DOHH2 (cell line): ENCODE results near the gene IL22RA1.

ENCODE experiments used
- H3F3A ChIP-seq: fragments of 200-600 bp; sonication (generic), shearing (Covaris generic); 2 replicates; pipeline ENCODE4 v1.6.0; 2016; ENCODE audit warnings: antibody characterized with exemption, mild to moderate bottlenecking; ENCODE audit not compliant: control insufficient read depth, insufficient read depth
- H3K27ac ChIP-seq: fragments of 200-600 bp; sonication (generic); 2 replicates; pipeline ENCODE4 v1.5.1; 2014; ENCODE audit warnings: low read depth, mild to moderate bottlenecking, low read length, moderate library complexity
- H3K27me3 ChIP-seq: fragments of 200-600 bp; sonication (generic); 2 replicates; pipeline ENCODE4 v1.6.1; 2014; ENCODE audit warnings: mild to moderate bottlenecking, low read length, mixed read lengths; ENCODE audit not compliant: control insufficient read depth
- H3K36me3 ChIP-seq: fragments of 200-600 bp; sonication (generic); 2 replicates; pipeline ENCODE4 v1.6.1; 2014; ENCODE audit warnings: mild to moderate bottlenecking, low read length, moderate library complexity, mixed read lengths; ENCODE audit not compliant: control insufficient read depth
- H3K4me1 ChIP-seq: fragments of 200-600 bp; sonication (generic); 2 replicates; pipeline ENCODE4 v1.6.1; 2014; ENCODE audit warnings: mild to moderate bottlenecking, low read length, mixed read lengths; ENCODE audit not compliant: control insufficient read depth
- H3K4me2 ChIP-seq: fragments of 200-600 bp; sonication (generic); 2 replicates; pipeline ENCODE4 v1.6.0; 2014; ENCODE audit warnings: mild to moderate bottlenecking, low read length, moderate library complexity
- H3K4me3 ChIP-seq: fragments of 200-600 bp; sonication (generic); 2 replicates; pipeline ENCODE4 v1.5.1; 2014; ENCODE audit warnings: mild to moderate bottlenecking, low read length, mixed read lengths
- H3K79me2 ChIP-seq: fragments of 200-600 bp; sonication (generic); 2 replicates; pipeline ENCODE4 v1.6.1; 2014; ENCODE audit warnings: mild to moderate bottlenecking, low read length, mixed read lengths; ENCODE audit not compliant: control insufficient read depth
- H3K9me2 ChIP-seq: fragments of 200-600 bp; sonication (generic); replicated peaks from 2 replicates; pipeline ENCODE4 v1.6.1; 2014; ENCODE audit warnings: mild to moderate bottlenecking, low read length, mixed read lengths; ENCODE audit not compliant: control insufficient read depth
- H3K9me3 ChIP-seq: fragments of 200-600 bp; sonication (generic); 2 replicates; pipeline ENCODE4 v1.6.1; 2014; ENCODE audit warnings: antibody characterized with exemption, low read length, mixed read lengths; ENCODE audit not compliant: control insufficient read depth, insufficient read depth
- H4K20me1 ChIP-seq: fragments of 200-600 bp; sonication (generic); 2 replicates; pipeline ENCODE4 v1.6.0; 2014; ENCODE audit warnings: low read depth, mild to moderate bottlenecking, antibody characterized with exemption, low read length, moderate library complexity; ENCODE audit not compliant: control insufficient read depth, insufficient read depth
- EZH2phosphoT487 ChIP-seq: fragments of 200-600 bp; sonication (generic); IDR thresholded peaks from 2 replicates; pipeline ENCODE4 v1.6.1; 2017; ENCODE audit warnings: borderline replicate concordance, mild to moderate bottlenecking, antibody characterized with exemption, low read length, moderate library complexity, mixed read lengths
- TF ChIP-seq, protein P1 (sequence below): fragments of 200-600 bp; sonication (generic); IDR thresholded peaks from one replicate; pipeline ENCODE4 v1.5.1; 2014; ENCODE audit warnings: antibody characterized with exemption, mild to moderate bottlenecking, low read depth, low read length; ENCODE audit not compliant: poor library complexity, severe bottlenecking

The IL22RA1 gene

DNA sequence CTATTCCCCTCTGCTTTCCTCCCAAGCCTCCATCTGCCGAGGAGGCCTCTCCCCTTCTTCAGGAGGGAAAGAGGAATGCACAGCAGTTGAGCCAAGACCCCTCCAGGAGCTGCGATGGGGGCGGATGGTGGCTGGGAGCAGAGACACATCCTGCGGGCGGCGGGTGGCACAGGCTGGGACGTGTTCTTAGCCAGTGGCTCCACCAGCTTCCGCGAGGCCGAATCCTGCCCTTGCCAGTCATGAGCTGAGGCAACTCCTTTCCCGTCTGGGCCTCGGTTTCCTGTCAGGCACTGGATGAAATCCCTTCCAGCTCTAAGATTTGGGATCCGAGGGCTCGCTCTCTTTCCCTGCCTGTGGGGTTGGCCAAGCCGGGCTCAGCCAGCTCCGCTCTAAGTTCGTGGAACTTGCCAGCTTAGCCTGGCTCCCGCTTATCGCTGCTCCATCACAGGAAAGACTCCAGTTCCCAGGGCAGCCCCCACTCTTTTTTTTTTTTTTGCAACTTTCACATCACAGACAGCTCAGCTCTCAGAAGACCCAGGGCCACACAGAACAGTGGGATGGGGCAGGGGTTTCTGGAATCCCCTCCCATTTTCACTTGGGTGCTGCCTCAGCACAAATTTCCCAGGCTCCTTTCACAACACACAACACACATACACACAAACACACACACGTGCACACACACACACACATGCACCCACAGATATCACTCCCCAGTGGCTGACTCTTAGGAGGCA lies 31.5 kb downstream of the IL22RA1 start:
- Histone ChIP-seq H3K9me2 (no peaks in the 10 kb centered on the region), H3K79me2 (no peaks in the 10 kb centered on the region), H4K20me1 (no peaks in the 10 kb centered on the region), H3K4me2 (no peak overlapping the region), H3K27me3 (peaks cover 24% of the 10 kb centered on the region), H3K4me3 (no peak overlapping the region), H3K9me3 (no peaks in the 10 kb centered on the region), H3K4me1 (no peaks in the 10 kb centered on the region), H3K27ac (no peak overlapping the region), H3K36me3 (no peaks in the 10 kb centered on the region), H3F3A (no peaks in the 10 kb centered on the region)
- TF ChIP-seq EZH2phosphoT487, result no peak
- TF ChIP-seq, protein P1, sequence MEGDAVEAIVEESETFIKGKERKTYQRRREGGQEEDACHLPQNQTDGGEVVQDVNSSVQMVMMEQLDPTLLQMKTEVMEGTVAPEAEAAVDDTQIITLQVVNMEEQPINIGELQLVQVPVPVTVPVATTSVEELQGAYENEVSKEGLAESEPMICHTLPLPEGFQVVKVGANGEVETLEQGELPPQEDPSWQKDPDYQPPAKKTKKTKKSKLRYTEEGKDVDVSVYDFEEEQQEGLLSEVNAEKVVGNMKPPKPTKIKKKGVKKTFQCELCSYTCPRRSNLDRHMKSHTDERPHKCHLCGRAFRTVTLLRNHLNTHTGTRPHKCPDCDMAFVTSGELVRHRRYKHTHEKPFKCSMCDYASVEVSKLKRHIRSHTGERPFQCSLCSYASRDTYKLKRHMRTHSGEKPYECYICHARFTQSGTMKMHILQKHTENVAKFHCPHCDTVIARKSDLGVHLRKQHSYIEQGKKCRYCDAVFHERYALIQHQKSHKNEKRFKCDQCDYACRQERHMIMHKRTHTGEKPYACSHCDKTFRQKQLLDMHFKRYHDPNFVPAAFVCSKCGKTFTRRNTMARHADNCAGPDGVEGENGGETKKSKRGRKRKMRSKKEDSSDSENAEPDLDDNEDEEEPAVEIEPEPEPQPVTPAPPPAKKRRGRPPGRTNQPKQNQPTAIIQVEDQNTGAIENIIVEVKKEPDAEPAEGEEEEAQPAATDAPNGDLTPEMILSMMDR, result no peak

DNA sequence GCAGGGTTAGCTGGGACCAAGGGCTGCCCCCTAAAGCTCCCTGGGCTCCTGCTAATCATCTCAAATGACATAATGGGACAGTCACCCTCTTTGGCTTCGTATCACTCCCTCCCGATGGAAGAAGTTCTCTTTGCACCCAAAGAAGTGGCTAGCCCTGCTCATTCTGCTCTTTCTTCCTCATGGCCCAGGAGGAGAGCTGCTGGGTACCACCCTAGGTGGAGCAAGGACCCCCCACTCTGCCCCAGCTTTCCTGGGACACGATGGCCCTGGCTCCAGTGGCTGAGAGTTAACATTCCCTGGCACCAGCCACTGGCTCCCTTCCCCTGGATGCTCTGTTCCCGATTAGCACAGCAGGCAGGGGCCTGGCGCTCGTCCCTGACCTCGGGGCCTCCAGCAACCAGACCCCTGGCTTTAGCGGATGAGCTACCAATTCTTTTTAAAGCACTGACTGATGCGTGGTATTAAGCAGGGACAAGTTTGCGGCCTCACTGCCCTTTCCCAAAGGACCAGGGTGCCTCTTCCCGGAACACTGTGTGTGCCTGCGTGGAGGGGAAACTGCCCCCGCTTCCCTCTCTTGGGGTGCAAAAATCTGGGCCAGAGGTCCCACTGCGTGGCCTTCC lies 32.2 kb downstream of the IL22RA1 start:
- Histone ChIP-seq H3K9me2 (no peaks in the 10 kb centered on the region), H3K4me2 (no peak overlapping the region), H3K27ac (no peak overlapping the region), H4K20me1 (no peaks in the 10 kb centered on the region), H3K79me2 (no peaks in the 10 kb centered on the region), H3K36me3 (no peaks in the 10 kb centered on the region), H3K9me3 (no peaks in the 10 kb centered on the region), H3K27me3 (peaks cover 23% of the 10 kb centered on the region), H3F3A (no peaks in the 10 kb centered on the region), H3K4me1 (no peaks in the 10 kb centered on the region), H3K4me3 (no peak overlapping the region)
- TF ChIP-seq EZH2phosphoT487, result no peak
- TF ChIP-seq, protein P1, result no peak

DNA sequence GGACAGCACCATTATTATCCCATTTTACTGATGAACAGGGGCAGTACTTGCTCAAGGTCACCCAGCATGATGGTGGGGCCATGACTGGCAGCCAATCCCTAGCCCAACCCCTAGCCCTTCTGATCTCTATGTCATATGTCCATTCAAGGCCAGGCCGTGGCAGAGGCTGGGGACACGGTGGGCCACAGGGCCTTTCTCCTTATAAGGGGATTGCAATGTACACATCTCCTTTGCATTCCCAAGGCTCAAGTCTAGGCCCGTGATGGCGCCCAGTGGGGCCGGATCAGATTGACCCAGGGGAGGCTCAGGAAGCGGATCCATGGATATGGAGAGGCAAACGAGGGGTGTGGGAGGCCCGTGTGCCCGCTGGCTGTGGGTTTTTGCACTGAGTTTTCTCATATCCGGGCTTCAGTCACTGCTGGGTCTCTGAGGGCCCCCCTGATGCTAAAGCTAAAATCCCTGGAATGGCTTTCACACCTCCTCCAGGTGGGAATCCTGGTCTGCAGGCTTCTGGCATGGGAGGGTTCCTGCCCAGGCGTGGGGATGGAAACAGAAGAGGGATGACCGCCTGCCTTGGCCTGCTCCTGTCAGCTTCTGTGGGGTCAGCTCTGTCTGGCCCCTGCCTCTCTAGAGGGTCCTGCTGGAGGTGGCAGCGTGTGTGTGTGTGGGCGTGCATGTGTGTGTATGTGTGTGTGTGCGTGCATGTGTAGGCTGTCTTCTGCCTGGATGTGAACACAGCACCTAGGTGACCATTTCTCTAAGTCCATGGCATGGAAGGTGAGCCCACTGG lies 33.1 kb downstream of the IL22RA1 start:
- Histone ChIP-seq H3K79me2 (no peaks in the 10 kb centered on the region), H3F3A (no peaks in the 10 kb centered on the region), H3K9me2 (no peaks in the 10 kb centered on the region), H3K4me3 (no peak overlapping the region), H3K36me3 (no peaks in the 10 kb centered on the region), H3K4me1 (no peaks in the 10 kb centered on the region), H3K27ac (no peak overlapping the region), H3K4me2 (no peak overlapping the region), H3K27me3 (peaks cover 21% of the 10 kb centered on the region), H3K9me3 (no peaks in the 10 kb centered on the region), H4K20me1 (no peaks in the 10 kb centered on the region)
- no peak for TF ChIP-seq EZH2phosphoT487
- TF ChIP-seq, protein P1, result no peak
